GM12892 (cell line): Measurements from ENCODE around the gene FAM120A.

Source experiments
- DNase-seq: peaks from one replicate; pipeline ENCODE4 v3.0.0; 2011; ENCODE audit not compliant: insufficient read length
- FAIRE-seq: peaks from 2 replicates; lab custom pipeline; 2011; peaks lifted over from hg19 to GRCh38; lab: Jason Lieb, UNC
- POLR2A ChIP-seq: IDR thresholded peaks from 2 replicates; pipeline ENCODE4 v1.6.1; 2011; ENCODE audit warnings: low read depth, low read length, control low read depth
- POLR2AphosphoS5 ChIP-seq: IDR thresholded peaks from 2 replicates; pipeline ENCODE4 v1.6.1; 2011; ENCODE audit warnings: low read depth, low read length, control low read depth
- TAF1 ChIP-seq: IDR thresholded peaks from 2 replicates; pipeline ENCODE4 v1.6.1; 2011; ENCODE audit warnings: low read depth, mild to moderate bottlenecking, control low read depth, low read length, borderline replicate concordance

The FAM120A gene

GRCh38 chr9:93543117-93543516 lies 91.6 kb downstream of the FAM120A start:
- TF ChIP-seq POLR2AphosphoS5, result no peak
- no peak for FAIRE-seq
- no peak for DNase-seq

- TF ChIP-seq TAF1, result no peak
- no peak for TF ChIP-seq POLR2AphosphoS5
- no peak for TF ChIP-seq POLR2A
- FAIRE-seq, result no peak
- DNase-seq, result no peak
Observed at GRCh38 chr9:93546356-93546755, 94.9 kb downstream of the FAM120A start.

DNA sequence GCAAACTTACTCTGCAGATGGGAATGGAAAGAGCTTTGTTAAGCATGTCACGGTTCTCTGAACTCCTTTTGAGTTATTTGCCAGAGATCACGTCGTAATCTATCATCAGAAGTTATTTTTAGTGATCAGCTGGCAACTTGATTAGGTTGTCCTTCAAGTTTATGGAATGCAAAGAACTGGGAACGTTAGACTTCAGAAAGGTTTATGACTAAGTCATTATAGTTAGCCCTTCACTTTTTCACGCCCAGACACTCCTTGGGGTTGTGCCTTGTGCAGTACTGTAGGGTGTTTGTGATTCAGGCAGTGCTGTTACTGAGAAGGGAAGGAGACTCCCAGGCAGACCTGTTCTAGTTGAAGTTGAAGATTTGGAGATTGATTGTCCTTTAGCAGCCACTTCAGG lies 98.1 kb downstream of the FAM120A start:
- DNase-seq, result no peak
- no peak for FAIRE-seq
- TF ChIP-seq POLR2AphosphoS5, result no peak
- TF ChIP-seq POLR2A, result no peak
- TF ChIP-seq TAF1, result no peak

GRCh38 chr9:93552923-93553322 lies 101.4 kb downstream of the FAM120A start:
- DNase-seq, result no peak
- TF ChIP-seq POLR2AphosphoS5, result no peak
- no peak for TF ChIP-seq TAF1
- TF ChIP-seq POLR2A, result no peak
- no peak for FAIRE-seq

DNA sequence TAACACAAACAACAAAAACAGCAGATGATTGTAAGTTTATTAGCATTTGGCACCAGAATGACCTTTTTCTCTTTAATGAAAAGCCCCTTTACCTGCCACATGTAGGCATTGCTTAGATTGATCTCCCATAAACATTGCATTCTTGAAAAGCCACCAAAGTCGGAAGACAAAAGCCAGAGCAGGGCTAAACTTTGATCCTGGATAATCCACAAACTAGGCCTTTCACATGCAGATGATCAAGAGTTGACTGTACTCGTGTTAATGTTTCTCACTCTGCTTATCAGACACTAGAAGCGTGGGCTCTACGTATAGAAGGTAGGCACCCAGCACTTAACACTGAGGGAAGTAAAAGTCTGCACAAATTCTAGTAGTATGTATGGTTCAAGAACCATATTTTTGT lies 103.9 kb downstream of the FAM120A start:
- FAIRE-seq (no peak), DNase-seq (no peak)
- TF ChIP-seq TAF1 (no peak), POLR2A (no peak), POLR2AphosphoS5 (no peak)

- no peak for TF ChIP-seq POLR2AphosphoS5
- TF ChIP-seq POLR2A, result no peak
- no peak for TF ChIP-seq TAF1
- no peak for FAIRE-seq
- no peak for DNase-seq
Observed at GRCh38 chr9:93557366-93558137, 106.1 kb downstream of the FAM120A start.

- DNase-seq (no peak), FAIRE-seq (no peak)
- TF ChIP-seq POLR2AphosphoS5, result no peak
- no peak for TF ChIP-seq TAF1
- no peak for TF ChIP-seq POLR2A
Observed at GRCh38 chr9:93558503-93558902, 107.0 kb downstream of the FAM120A start.

DNA sequence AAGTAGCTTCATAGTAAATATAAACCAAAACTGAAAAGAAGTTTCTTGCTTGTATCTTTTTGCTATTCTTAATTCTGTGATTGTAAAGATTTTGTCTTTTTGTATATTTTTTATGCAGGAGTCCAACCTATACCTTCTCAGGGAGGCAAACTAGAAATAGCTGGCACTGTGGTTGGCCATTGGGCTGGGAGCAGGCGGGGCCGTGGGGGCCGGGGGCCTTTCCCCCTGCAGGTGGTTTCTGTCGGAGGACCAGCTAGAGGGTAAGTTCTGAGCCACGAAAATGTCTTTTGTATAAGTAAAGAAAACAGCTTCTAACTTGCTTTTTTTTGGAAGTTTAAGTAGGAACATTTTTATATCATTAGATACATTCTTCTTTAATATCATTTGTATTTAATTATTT lies 109.5 kb downstream of the FAM120A start:
- TF ChIP-seq TAF1, result no peak
- no peak for TF ChIP-seq POLR2A
- no peak for TF ChIP-seq POLR2AphosphoS5
- DNase-seq, result no peak
- no peak for FAIRE-seq

DNA sequence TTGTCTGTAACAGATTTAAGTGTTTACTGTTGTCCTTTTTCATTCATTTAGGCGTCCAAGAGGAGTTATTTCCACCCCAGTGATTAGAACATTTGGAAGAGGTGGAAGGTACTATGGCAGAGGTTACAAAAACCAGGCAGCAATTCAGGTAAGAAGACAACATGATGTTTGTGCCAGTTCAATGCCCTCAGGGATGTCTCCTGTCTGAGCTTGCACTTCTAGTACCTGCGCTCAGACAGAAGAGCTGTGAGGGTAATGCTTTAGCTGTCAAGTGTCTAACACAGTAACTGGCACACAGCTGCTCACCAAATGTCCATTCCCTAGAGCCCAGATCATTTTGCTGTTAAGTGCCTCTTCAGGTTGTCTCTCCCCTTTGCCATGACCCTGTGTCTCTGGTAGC lies 110.7 kb downstream of the FAM120A start:
- FAIRE-seq (no peak), DNase-seq (no peak)
- TF ChIP-seq POLR2AphosphoS5, result no peak
- TF ChIP-seq TAF1, result no peak
- no peak for TF ChIP-seq POLR2A

- DNase-seq, result no peak
- FAIRE-seq, result no peak
- TF ChIP-seq POLR2AphosphoS5 (no peak), TAF1 (no peak), POLR2A (no peak)
Observed at GRCh38 chr9:93565089-93565488, 113.6 kb downstream of the FAM120A start.

DNA sequence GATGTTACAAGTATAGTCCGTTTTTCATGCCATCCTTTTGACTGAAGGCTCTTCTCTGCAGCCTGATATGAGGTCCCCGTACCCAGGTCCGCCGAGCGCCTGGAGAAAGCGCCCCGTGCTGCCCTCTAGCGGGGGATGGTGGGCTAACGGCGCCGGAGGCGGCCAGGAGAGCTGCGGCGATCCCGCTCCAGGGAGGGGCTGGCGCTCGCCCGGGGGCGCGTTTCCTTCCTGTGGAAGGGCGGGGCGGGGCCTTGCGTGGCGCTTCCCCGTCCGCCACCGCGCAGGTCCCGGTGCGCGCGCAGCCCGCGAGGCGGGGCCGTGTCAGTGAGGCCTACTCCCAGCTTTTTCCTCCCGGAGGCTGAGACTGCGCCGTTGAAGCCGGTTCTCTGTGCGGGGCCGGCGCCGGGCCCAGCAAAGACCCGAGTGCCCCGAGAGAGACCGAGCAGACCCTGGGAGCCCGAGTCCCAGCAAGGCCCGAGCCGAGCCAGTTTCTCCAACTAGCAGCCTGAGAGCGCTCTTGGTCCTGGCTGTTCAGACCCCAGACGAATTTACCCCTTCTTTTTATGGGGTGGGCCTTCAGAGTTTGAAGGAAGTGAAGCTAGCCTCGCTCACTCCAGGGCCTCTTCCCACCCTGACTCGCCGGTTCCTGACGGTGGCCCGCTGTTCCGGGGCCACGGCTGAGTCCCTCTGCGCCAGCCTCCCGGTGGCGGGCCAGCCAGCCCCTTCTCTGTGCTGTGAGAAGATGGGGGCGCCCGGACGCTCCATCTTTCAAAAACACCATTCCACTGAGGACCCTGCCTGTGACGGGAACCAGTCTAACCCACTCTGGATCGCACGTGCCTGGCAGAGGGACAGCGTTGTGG lies 115.2 kb downstream of the FAM120A start:
- FAIRE-seq, result peak; percentile 97
- peak; percentile 96 for DNase-seq
- peak; percentile 48; the same call in 1 of the 2 replicates for TF ChIP-seq TAF1
- peak; percentile 86 for TF ChIP-seq POLR2A
- peak; percentile 88 for TF ChIP-seq POLR2AphosphoS5

GRCh38 chr9:93567271-93567959 lies 115.9 kb downstream of the FAM120A start:
- DNase-seq, result no peak
- TF ChIP-seq TAF1 (no peak), POLR2AphosphoS5 (no peak; the same call in 1 of the 2 replicates), POLR2A (no peak; the same call in 1 of the 2 replicates)
- FAIRE-seq, result no peak

GRCh38 chr9:93568169-93568568 lies 116.7 kb downstream of the FAM120A start:
- FAIRE-seq (no peak), DNase-seq (no peak)
- TF ChIP-seq POLR2AphosphoS5, result no peak
- no peak for TF ChIP-seq POLR2A
- no peak for TF ChIP-seq TAF1
